K562 (cell line): ENCODE data around the gene PIP5KL1. TPM values are rescaled to one million over a fixed set of nuclear protein-coding genes. Genes with fewer than 3 reads are reported as not detected.
A peak's percentile ranks its signal among the peaks of the same experiment; 100 is the strongest.

Experiments used
- CBFA2T2 ChIP-seq: fragments of 450-650 bp; conservative IDR thresholded peaks from 2 replicates; pipeline ENCODE4 v1.6.1; 2017; ENCODE audit warnings: mild to moderate bottlenecking
- DEAF1 ChIP-seq: fragments of 450-650 bp; formaldehyde crosslinking; IDR thresholded peaks from 2 replicates; pipeline ENCODE4 v1.4.0; 2020; ENCODE audit warnings: mild to moderate bottlenecking, moderate library complexity
- FOS ChIP-seq: IDR thresholded peaks from 3 replicates; pipeline ENCODE4 v1.6.1; 2011; ENCODE audit not compliant: insufficient read length; ENCODE audit errors: extremely low read depth
- FOXK2 ChIP-seq, 2 experiments: fragments of 450-650 bp; IDR thresholded peaks in 1 of 2; conservative IDR thresholded peaks in 1 of 2; 2 replicates each; pipeline ENCODE4 v1.6.1; 2016; ENCODE audit warnings: low read depth in 2 of 2, mild to moderate bottlenecking in 1 of 2
- HDAC8 ChIP-seq: fragments of 450-650 bp; IDR thresholded peaks from 2 replicates; pipeline ENCODE4 v1.6.1; 2016; ENCODE audit warnings: mild to moderate bottlenecking, missing genetic modification characterization, moderate library complexity, missing compliant biosample characterization
- NBN ChIP-seq: fragments of 450-650 bp; IDR thresholded peaks from 2 replicates; pipeline ENCODE4 v1.6.1; 2016; ENCODE audit warnings: low read depth, mild to moderate bottlenecking
- PHTF2 ChIP-seq: fragments of 250-450 bp; sonication (Bioruptor Pico); IDR thresholded peaks from 2 replicates; pipeline ENCODE4 v1.5.0; 2021; ENCODE audit warnings: mild to moderate bottlenecking
- PKNOX1 ChIP-seq: fragments of 450-650 bp; IDR thresholded peaks from 2 replicates; pipeline ENCODE4 v1.6.1; 2016
- POLR2AphosphoS2 ChIP-seq: IDR thresholded peaks from 2 replicates; pipeline ENCODE4 v1.6.1; 2012; ENCODE audit warnings: low read length, improper control_type of control experiment
- PYGO2 ChIP-seq: fragments of 450-650 bp; IDR thresholded peaks from 2 replicates; pipeline ENCODE4 v1.6.1; 2016; ENCODE audit warnings: mild to moderate bottlenecking, missing genetic modification characterization, moderate library complexity, missing compliant biosample characterization
- RFX5 ChIP-seq: IDR thresholded peaks from 2 replicates; pipeline ENCODE4 v1.6.1; 2011; ENCODE audit warnings: low read depth, mild to moderate bottlenecking, improper control_type of control experiment, low read length
- SMAD4 ChIP-seq: fragments of 250-450 bp; sonication (Bioruptor Pico); conservative IDR thresholded peaks from 2 replicates; pipeline ENCODE4 v1.8.0; 2021; ENCODE audit warnings: inconsistent platforms, mild to moderate bottlenecking, moderate library complexity
- SMARCC2 ChIP-seq: fragments of 450-650 bp; IDR thresholded peaks from 2 replicates; pipeline ENCODE4 v1.6.1; 2017; ENCODE audit warnings: antibody characterized with exemption, moderate library complexity, mild to moderate bottlenecking, low read depth
- SMARCE1 ChIP-seq: fragments of 450-650 bp; IDR thresholded peaks from 2 replicates; pipeline ENCODE4 v1.7.1; 2016; ENCODE audit warnings: mild to moderate bottlenecking
- SOX6 ChIP-seq: fragments of 450-650 bp; IDR thresholded peaks from 2 replicates; pipeline ENCODE4 v1.6.1; 2014; ENCODE audit warnings: mild to moderate bottlenecking
- TAF9B ChIP-seq: fragments of 450-650 bp; IDR thresholded peaks from 2 replicates; pipeline ENCODE4 v1.6.1; 2018; ENCODE audit warnings: mild to moderate bottlenecking; ENCODE audit not compliant: partially characterized antibody
- TOE1 ChIP-seq, 2 experiments: fragments of 450-650 bp in 1 of 2; sonication (generic) in 1 of 2; formaldehyde crosslinking in 1 of 2; IDR thresholded peaks; 2 replicates each; pipeline versions ENCODE4 v1.7.1 to v1.8.0; 2016 to 2022; ENCODE audit warnings: borderline replicate concordance in 2 of 2, mild to moderate bottlenecking in 2 of 2, antibody characterized with exemption in 1 of 2, inconsistent platforms in 1 of 2, low read depth in 1 of 2, missing genetic modification reagents in 1 of 2, moderate library complexity in 1 of 2
- USF2 ChIP-seq: sonication (generic); formaldehyde crosslinking; IDR thresholded peaks from 2 replicates; pipeline ENCODE4 v1.5.0; 2020; ENCODE audit warnings: missing genetic modification reagents
- ZKSCAN8 ChIP-seq: fragments of 200-800 bp; sonication (Bioruptor generic); IDR thresholded peaks from 2 replicates; pipeline ENCODE4 v1.6.1; 2016; ENCODE audit warnings: missing genetic modification characterization, missing compliant biosample characterization
- ZNF143 ChIP-seq: sonication (generic); formaldehyde crosslinking; IDR thresholded peaks from 2 replicates; pipeline ENCODE4 v1.9.0; 2022; ENCODE audit warnings: mild to moderate bottlenecking, missing genetic modification reagents
- ZNF146 ChIP-seq: IDR thresholded peaks from one replicate; pipeline ENCODE4 v1.6.1; 2018; ENCODE audit warnings: missing compliant biosample characterization; ENCODE audit not compliant: unreplicated experiment
- ZNF449 ChIP-seq: fragments of 250-450 bp; sonication (Bioruptor Pico); IDR thresholded peaks from 2 replicates; pipeline ENCODE4 v1.8.0; 2022; ENCODE audit warnings: moderate library complexity, mild to moderate bottlenecking, inconsistent platforms
- ZNF583 ChIP-seq: fragments of 250-450 bp; sonication (Bioruptor Pico); IDR thresholded peaks from 2 replicates; pipeline ENCODE4 v1.4.0; 2020
- ZNF79 ChIP-seq: fragments of 250-450 bp; sonication (Bioruptor Pico); IDR thresholded peaks from 2 replicates; pipeline ENCODE4 v1.4.0; 2020; ENCODE audit warnings: low read depth, mild to moderate bottlenecking, moderate library complexity
- ZNF830 ChIP-seq: fragments of 250-450 bp; sonication (Bioruptor Pico); IDR thresholded peaks from 2 replicates; pipeline ENCODE4 v1.5.0; 2021; ENCODE audit warnings: mild to moderate bottlenecking
- polyA plus RNA-seq, 8 experiments: library from polyadenylated mRNA; depleted of rRNA in 4 of 8; stranded (reverse) in 5 of 8; unstranded in 3 of 8; fragments of >200 nt; fragmentation: Nextera tagmentation in 2 of 8; fragmentation: Illumina TruSeq in 1 of 8; extraction: Ambion mirVana in 2 of 8; extraction: Trizol in 1 of 8; gene quantifications; 2 replicates each; pipeline versions ENCODE4 v1.2.1 to v1.2.3, GENCODE V29; 2011 to 2014; ENCODE audit warnings: inconsistent platforms in 1 of 8, missing spikeins in 1 of 8
- total RNA-seq, 7 experiments: library from RNA; depleted of rRNA in 6 of 7; stranded (reverse); fragments of >200 nt in 6 of 7; fragmentation: Illumina TruSeq in 2 of 7; extraction: Trizol in 2 of 7; gene quantifications; 2 replicates each; pipeline versions ENCODE4 v1.2.1 to v1.2.3, GENCODE V29; 2011 to 2021; ENCODE audit warnings: low replicate concordance in 1 of 7

The PIP5KL1 gene
- total and polyA plus RNA-seq, 9 of the 15 experiments (the other 6 are each of a cell fraction or from before 2014, with no cell fraction given), result 0.18 to 4.8 (median 1.2) TPM

GRCh38 chr9:127955294-127956015, 24.9 kb upstream of the PIP5KL1 start (continued):
- TF ChIP-seq TAF9B, result no peak
- TF ChIP-seq PHTF2 (CRISPR knock-in tag), result no peak
- TF ChIP-seq SMAD4, result 0 out of 2 replicates have a peak, but pooled peaks have one; percentile 17
- peak; percentile 62 for TF ChIP-seq PKNOX1
- no peak for TF ChIP-seq RFX5
- 0 out of 2 replicates have a peak, but pooled peaks have one; percentile 20 for TF ChIP-seq CBFA2T2
- TF ChIP-seq SMARCE1, result peak; percentile 83
- peak; percentile 28; the same call in 1 of the 2 replicates for TF ChIP-seq TOE1 (IDR thresholded peaks at IDR 0.05; ENCODE audit: borderline replicate concordance)
- 0 out of 2 replicates have a peak, but pooled peaks have one; percentile 41 for TF ChIP-seq TOE1 (CRISPR knock-in tag; IDR thresholded peaks at IDR 0.05; ENCODE audit: borderline replicate concordance, low read depth)
- TF ChIP-seq USF2 (CRISPR knock-in tag), result no peak
- no peak for TF ChIP-seq ZNF830 (CRISPR knock-in tag)
- TF ChIP-seq ZNF449, result no peak
- no peak for TF ChIP-seq ZKSCAN8 (CRISPR knock-in tag)
- TF ChIP-seq SOX6, result peak; percentile 26; the same call in 1 of the 2 replicates
- TF ChIP-seq ZNF583 (CRISPR knock-in tag), result no peak
- TF ChIP-seq HDAC8 (tag), result no peak
- TF ChIP-seq NBN, result no peak
- TF ChIP-seq DEAF1 (CRISPR knock-in tag), result 0 out of 2 replicates have a peak, but pooled peaks have one; percentile 39
- no peak for TF ChIP-seq ZNF146
- peak; percentile 74 for TF ChIP-seq FOS
- no peak for TF ChIP-seq ZNF143
- TF ChIP-seq ZNF79 (CRISPR knock-in tag), result no peak
- 0 out of 4 replicates have a peak, but pooled peaks of 1 of the 2 experiments have one; percentile 18 for TF ChIP-seq FOXK2 (conservative IDR thresholded peaks at IDR 0.05 in 1 of 2, IDR thresholded peaks at IDR 0.05 in 1 of 2; ENCODE audit: low read depth in 2 of 2)
- peak; percentile 45; the same call in 1 of the 2 replicates for TF ChIP-seq SMARCC2
- TF ChIP-seq PYGO2 (tag), result no peak
- TF ChIP-seq POLR2AphosphoS2, result no peak
